Hepatocyte (in vitro differentiated cells): ENCODE data around the gene CFL1. TPM values are rescaled to one million over a fixed set of nuclear protein-coding genes. Genes with fewer than 3 reads are reported as not detected.

Experiments
- DNase-seq: peaks from one replicate; pipeline ENCODE4 v3.0.0-alpha.2; 2016; ENCODE audit warnings: low spot score
- H2AFZ ChIP-seq: fragments of 200-600 bp; sonication (generic); 2 replicates; pipeline ENCODE4 v1.6.0; 2016; ENCODE audit warnings: antibody characterized with exemption, mild to moderate bottlenecking
- H3K27ac ChIP-seq: fragments of 200-600 bp; sonication (generic); 2 replicates; pipeline ENCODE4 v1.5.1; 2016; ENCODE audit warnings: mild to moderate bottlenecking
- H3K27me3 ChIP-seq: fragments of 200-600 bp; sonication (generic); 2 replicates; pipeline ENCODE4 v1.6.1; 2016
- H3K36me3 ChIP-seq: fragments of 200-600 bp; sonication (generic); replicated peaks from 2 replicates; pipeline ENCODE4 v1.5.1; 2016; ENCODE audit warnings: low read depth; ENCODE audit not compliant: insufficient read depth
- H3K4me1 ChIP-seq: fragments of 200-600 bp; sonication (generic); 2 replicates; pipeline ENCODE4 v1.5.1; 2016; ENCODE audit warnings: mild to moderate bottlenecking, moderate library complexity; ENCODE audit not compliant: insufficient read depth
- H3K4me2 ChIP-seq: fragments of 200-600 bp; sonication (generic); 2 replicates; pipeline ENCODE4 v1.6.0; 2016
- H3K4me3 ChIP-seq: fragments of 200-600 bp; sonication (generic); 2 replicates; pipeline ENCODE4 v1.5.1; 2016; ENCODE audit warnings: mild to moderate bottlenecking
- H3K79me2 ChIP-seq: fragments of 200-600 bp; sonication (generic); 2 replicates; pipeline ENCODE4 v1.6.0; 2017; ENCODE audit warnings: mild to moderate bottlenecking
- H3K9me2 ChIP-seq: fragments of 200-600 bp; sonication (generic); replicated peaks from 2 replicates; pipeline ENCODE4 v1.6.0; 2017; ENCODE audit warnings: mild to moderate bottlenecking; ENCODE audit not compliant: insufficient read depth
- H3K9me3 ChIP-seq: fragments of 200-600 bp; sonication (generic); 2 replicates; pipeline ENCODE4 v1.5.1; 2016; ENCODE audit warnings: low read depth, mild to moderate bottlenecking
- H4K20me1 ChIP-seq: fragments of 200-600 bp; sonication (generic); 2 replicates; pipeline ENCODE4 v1.6.0; 2016; ENCODE audit warnings: mild to moderate bottlenecking; ENCODE audit not compliant: insufficient read depth, poor library complexity, severe bottlenecking
- EZH2 ChIP-seq: fragments of 200-600 bp; sonication (generic); IDR thresholded peaks from 2 replicates; pipeline ENCODE4 v1.6.1; 2016; ENCODE audit warnings: antibody characterized with exemption, mild to moderate bottlenecking, borderline replicate concordance
- EZH2phosphoT487 ChIP-seq: fragments of 200-600 bp; sonication (generic); IDR thresholded peaks from one replicate; pipeline ENCODE4 v1.6.1; 2018; ENCODE audit warnings: antibody characterized with exemption, mild to moderate bottlenecking, low read depth, moderate library complexity; ENCODE audit not compliant: unreplicated experiment, severe bottlenecking
- WGBS: methylation state at CpG from one replicate; pipeline ENCODE4 v1.1.6; 2016; ENCODE audit warnings: low lambda C conversion rate; ENCODE audit errors: missing lambda C conversion rate; 5-methylcytosine and 5-hydroxymethylcytosine counted together
- polyA plus RNA-seq: library from polyadenylated mRNA; unstranded; fragments of >200 nt; fragmentation: Nextera tagmentation; extraction: Ambion mirVana; gene quantifications from 2 replicates; pipeline ENCODE4 v1.2.1, GENCODE V29; 2016
- total RNA-seq: library from RNA; depleted of rRNA; stranded (reverse); fragments of >200 nt; gene quantifications from 2 replicates; pipeline ENCODE4 v1.2.3, GENCODE V29; 2014
- TF ChIP-seq, protein P1 (sequence below): fragments of 200-600 bp; sonication (generic); IDR thresholded peaks from 2 replicates; pipeline ENCODE4 v1.5.1; 2016; ENCODE audit warnings: antibody characterized with exemption, mild to moderate bottlenecking; ENCODE audit not compliant: poor library complexity

Gene CFL1
- total and polyA plus RNA-seq, 2 experiments from 2014 or later = 720 to 1,698 TPM

DNA sequence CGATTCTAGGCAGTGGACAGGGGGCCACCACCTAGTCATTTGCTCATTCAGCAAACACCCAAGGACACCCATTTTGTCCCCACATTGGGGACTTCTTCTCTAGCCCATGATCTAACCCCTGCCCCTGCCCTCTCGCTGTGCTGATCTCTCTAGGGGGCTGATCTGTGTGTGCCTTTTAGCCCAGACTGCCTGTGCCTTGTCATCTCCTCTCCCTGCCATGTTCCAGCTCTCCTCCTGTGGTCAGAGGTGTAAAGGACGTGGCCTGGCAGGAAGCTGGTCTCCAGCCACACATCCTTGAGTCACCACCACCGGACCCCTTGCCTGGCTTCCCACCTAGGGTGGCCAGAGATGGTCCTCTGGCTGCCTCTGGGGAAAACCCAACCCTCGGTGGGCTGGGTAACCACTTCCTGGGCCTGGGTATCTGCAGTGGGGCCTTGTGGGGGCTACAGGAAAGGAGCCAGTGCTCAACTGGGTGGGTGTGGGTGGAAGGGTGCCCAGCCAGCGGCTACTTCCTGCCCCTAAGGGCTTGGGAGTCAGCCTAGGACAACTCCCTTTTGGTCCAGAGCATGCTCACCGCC, 23.0 kb upstream of the CFL1 start:
- H3K27ac ChIP-seq = no peak overlapping the region

DNA sequence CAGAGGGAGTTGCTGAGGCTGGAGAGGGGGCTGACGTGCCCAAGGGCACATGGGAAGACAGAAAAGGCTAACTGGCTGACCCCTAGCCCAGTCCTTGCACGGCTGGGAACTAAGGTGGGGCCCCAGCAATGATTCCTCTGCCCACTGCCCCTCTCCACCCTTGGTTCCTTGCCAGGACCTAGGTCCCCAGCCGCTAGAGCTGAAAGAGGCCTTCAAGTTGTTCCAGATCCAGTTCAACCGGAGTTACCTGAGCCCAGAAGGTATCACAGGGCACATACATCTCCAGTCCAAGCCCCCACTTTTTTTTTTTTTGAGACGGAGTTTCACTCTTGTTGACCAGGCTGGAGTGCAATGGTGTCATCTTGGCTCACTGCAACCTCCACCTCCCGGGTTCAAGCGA, 22.0 kb upstream of the CFL1 start:
- TF ChIP-seq EZH2 (no peak), EZH2phosphoT487 (no peak)
- TF ChIP-seq, protein P1, sequence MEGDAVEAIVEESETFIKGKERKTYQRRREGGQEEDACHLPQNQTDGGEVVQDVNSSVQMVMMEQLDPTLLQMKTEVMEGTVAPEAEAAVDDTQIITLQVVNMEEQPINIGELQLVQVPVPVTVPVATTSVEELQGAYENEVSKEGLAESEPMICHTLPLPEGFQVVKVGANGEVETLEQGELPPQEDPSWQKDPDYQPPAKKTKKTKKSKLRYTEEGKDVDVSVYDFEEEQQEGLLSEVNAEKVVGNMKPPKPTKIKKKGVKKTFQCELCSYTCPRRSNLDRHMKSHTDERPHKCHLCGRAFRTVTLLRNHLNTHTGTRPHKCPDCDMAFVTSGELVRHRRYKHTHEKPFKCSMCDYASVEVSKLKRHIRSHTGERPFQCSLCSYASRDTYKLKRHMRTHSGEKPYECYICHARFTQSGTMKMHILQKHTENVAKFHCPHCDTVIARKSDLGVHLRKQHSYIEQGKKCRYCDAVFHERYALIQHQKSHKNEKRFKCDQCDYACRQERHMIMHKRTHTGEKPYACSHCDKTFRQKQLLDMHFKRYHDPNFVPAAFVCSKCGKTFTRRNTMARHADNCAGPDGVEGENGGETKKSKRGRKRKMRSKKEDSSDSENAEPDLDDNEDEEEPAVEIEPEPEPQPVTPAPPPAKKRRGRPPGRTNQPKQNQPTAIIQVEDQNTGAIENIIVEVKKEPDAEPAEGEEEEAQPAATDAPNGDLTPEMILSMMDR = no peak
- Histone ChIP-seq H3K9me3 (no peaks in the 10 kb centered on the region), H3K4me2 (no peak overlapping the region), H3K4me1 (no peaks in the 10 kb centered on the region), H3K79me2 (peaks cover 2% of the 10 kb centered on the region), H2AFZ (no peak overlapping the region), H3K27ac (no peak overlapping the region), H3K9me2 (no peaks in the 10 kb centered on the region), H4K20me1 (no peaks in the 10 kb centered on the region), H3K27me3 (no peaks in the 10 kb centered on the region), H3K4me3 (no peak overlapping the region), H3K36me3 (no peaks in the 10 kb centered on the region)
- no peak for DNase-seq
- 87% methylated on average over 7 of the region's 7 CpGs for WGBS

More for the DNA sequence above, 23.0 kb upstream of the CFL1 start:
- H3K4me1 ChIP-seq = no peaks in the 10 kb centered on the region
- peaks cover 9% of the 10 kb centered on the region for H3K79me2 ChIP-seq
- no peaks in the 10 kb centered on the region for H3K27me3 ChIP-seq
- no peak overlapping the region for H3K4me2 ChIP-seq
- 91% methylated on average over 7 of the region's 7 CpGs for WGBS
- H3K4me3 ChIP-seq = no peak overlapping the region
- TF ChIP-seq EZH2 (no peak), EZH2phosphoT487 (no peak)
- TF ChIP-seq, protein P1 = no peak
- no peaks in the 10 kb centered on the region for H3K9me2 ChIP-seq
- H4K20me1 ChIP-seq = no peaks in the 10 kb centered on the region
- no peak for DNase-seq
- H2AFZ ChIP-seq = no peak overlapping the region
- H3K9me3 ChIP-seq = no peaks in the 10 kb centered on the region
- H3K36me3 ChIP-seq = no peaks in the 10 kb centered on the region

DNA sequence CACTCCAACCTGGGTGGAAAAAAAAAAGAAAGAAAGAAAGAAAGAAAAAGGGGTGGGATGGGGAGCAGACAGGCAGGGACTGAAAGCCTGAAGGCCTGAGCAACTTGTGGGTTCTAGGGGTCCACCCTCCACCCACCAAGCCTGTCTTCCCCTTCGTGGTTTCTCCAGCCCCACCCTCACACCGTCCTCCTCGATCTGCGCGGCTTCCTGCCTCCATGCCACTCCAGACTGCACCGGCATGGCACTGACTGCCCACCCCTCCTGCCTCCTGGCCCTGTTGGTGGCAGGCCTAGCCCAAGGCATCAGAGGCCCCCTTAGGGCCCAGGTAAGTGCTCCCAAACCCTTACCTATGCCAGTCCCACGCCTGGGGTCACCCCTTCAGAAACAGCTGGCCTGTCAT, 21.6 kb upstream of the CFL1 start, which contains the start of gene CTSW:
TSS of gene CTSW (plus strand) at position 221 of the 400 bp plus-strand sequence. CDS start at position 239, 18 bp downstream.
- H4K20me1 ChIP-seq = no peaks in the 10 kb centered on the region
- no peaks in the 10 kb centered on the region for H3K4me1 ChIP-seq
- H3K4me2 ChIP-seq = no peak within 1 kb of the TSS
- H3K36me3 ChIP-seq = no peaks in the 10 kb centered on the region
- 82% methylated on average over 7 of the region's 7 CpGs for WGBS
- H3K4me3 ChIP-seq = no peak within 1 kb of the TSS
- no peak for TF ChIP-seq EZH2
- no peak for DNase-seq
- no peaks in the 10 kb centered on the region for H3K9me2 ChIP-seq
- no peak within 1 kb of the TSS for H3K27ac ChIP-seq
- no peaks in the 10 kb centered on the region for H3K79me2 ChIP-seq
- no peak within 1 kb of the TSS for H2AFZ ChIP-seq
- H3K27me3 ChIP-seq = no peaks in the 10 kb centered on the region
- H3K9me3 ChIP-seq = no peaks in the 10 kb centered on the region

DNA sequence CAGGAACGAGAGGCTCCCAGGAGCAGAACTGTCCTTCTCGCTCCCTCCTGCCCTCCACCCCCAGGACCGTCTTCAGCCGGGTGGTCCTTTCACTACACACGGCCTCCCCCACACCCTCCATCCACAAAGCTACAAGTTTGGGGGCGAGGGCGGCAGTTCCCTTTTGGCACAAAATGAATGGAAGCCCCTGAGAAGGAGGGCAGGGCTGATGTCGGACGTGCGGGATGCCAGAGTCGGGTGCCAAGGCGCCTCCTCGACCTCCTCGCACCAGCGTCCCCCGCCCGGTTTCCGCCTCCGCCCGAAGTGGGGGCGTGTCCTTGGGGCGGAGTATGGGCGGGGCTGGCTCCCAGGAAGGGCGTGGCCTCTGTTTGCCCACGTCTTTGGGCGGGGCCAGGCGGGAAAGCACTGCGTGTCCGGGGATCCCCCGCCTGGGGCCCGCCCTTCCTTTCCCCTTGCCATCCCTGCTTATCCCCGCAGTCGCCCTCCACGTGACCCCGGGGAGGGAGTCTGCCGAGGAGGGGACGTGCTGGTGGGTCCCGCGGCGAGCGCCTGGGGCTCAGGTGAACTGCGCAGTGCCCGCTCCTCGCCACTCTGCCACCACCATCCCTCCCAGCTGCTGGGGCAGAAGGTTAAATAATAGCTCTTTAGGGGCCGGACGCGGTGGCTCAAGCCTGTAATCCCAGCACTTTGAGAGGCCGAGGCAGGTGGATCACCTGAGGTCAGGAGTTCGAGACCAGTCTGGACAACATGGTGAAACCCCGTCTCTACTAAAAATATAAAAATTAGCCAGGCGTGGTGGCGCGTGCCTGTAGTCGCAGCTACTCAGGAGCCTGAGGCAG, 15.6 kb upstream of the CFL1 start:
- H3K4me1 ChIP-seq = no peaks in the 10 kb centered on the region
- peak; percentile 98 for DNase-seq
- no peaks in the 10 kb centered on the region for H4K20me1 ChIP-seq
- no peaks in the 10 kb centered on the region for H3K9me2 ChIP-seq
- no peak for TF ChIP-seq EZH2
- TF ChIP-seq, protein P1 = no peak
- no peak for TF ChIP-seq EZH2phosphoT487
- H3K36me3 ChIP-seq = no peaks in the 10 kb centered on the region
- no peaks in the 10 kb centered on the region for H3K27me3 ChIP-seq
- H3K9me3 ChIP-seq = no peaks in the 10 kb centered on the region
- WGBS = 15% methylated on average over 39 of the region's 54 CpGs
- H2AFZ ChIP-seq = peak overlapping the region; percentile 52
- no peaks in the 10 kb centered on the region for H3K79me2 ChIP-seq
- H3K4me2 ChIP-seq = peak overlapping the region; percentile 99
- H3K27ac ChIP-seq = peak overlapping the region; percentile 80
- H3K4me3 ChIP-seq = peak overlapping the region; percentile 58
